H1 (cell line): ENCODE measurements around the gene NOX5. TPM values are rescaled to one million over a fixed set of nuclear protein-coding genes. Genes with fewer than 3 reads are reported as not detected.

ENCODE experiments used
- CTCF ChIA-PET: fragments of 300-600 bp; sonication (Branson Sonifier 250); formaldehyde crosslinking; loops from one replicate; lab custom pipeline; 2021; ENCODE audit not compliant: partially characterized antibody; lab: Charles Lee
- POLR2A ChIA-PET: fragments of 300-600 bp; sonication (Branson Sonifier 250); formaldehyde crosslinking; loops from one replicate; lab custom pipeline; 2021; ENCODE audit warnings: inconsistent platforms; ENCODE audit not compliant: partially characterized antibody; lab: Charles Lee
- DNase-seq, 2 experiments: peaks; one replicate each; pipeline versions ENCODE4 v3.0.0 to v3.0.0-alpha.2; 2010 to 2022; ENCODE audit warnings: low spot score in 2 of 2, low read depth in 1 of 2, mixed read lengths in 1 of 2
- FAIRE-seq: peaks from 2 replicates; lab custom pipeline; 2011; peaks lifted over from hg19 to GRCh38; lab: Jason Lieb, UNC
- H2AFZ ChIP-seq: 2 replicates; pipeline ENCODE4 v1.8.1; 2012; ENCODE audit warnings: low read length, inconsistent platforms
- H2AK5ac ChIP-seq: 2 replicates; pipeline ENCODE4 v1.6.1; 2013; ENCODE audit warnings: low read depth, low read length
- H2BK120ac ChIP-seq: replicated peaks from 2 replicates; pipeline ENCODE3; 2013; ENCODE audit warnings: low read depth, low read length, inconsistent platforms
- H2BK12ac ChIP-seq: 2 replicates; pipeline ENCODE4 v1.6.1; 2013; ENCODE audit warnings: low read depth, low read length
- H2BK15ac ChIP-seq: 2 replicates; pipeline ENCODE4 v1.6.1; 2013; ENCODE audit warnings: low read length
- H2BK20ac ChIP-seq: 2 replicates; pipeline ENCODE4 v1.6.1; 2013; ENCODE audit warnings: low read length
- H2BK5ac ChIP-seq: 2 replicates; pipeline ENCODE4 v1.6.1; 2013; ENCODE audit warnings: low read depth, low read length
- H3K14ac ChIP-seq: 2 replicates; pipeline ENCODE4 v1.6.1; 2013; ENCODE audit warnings: inconsistent platforms; ENCODE audit not compliant: insufficient read length
- H3K18ac ChIP-seq: 2 replicates; pipeline ENCODE4 v1.6.1; 2013; ENCODE audit warnings: low read length; ENCODE audit errors: extremely low read depth
- H3K23ac ChIP-seq: 2 replicates; pipeline ENCODE4 v1.6.1; 2013; ENCODE audit warnings: inconsistent platforms; ENCODE audit not compliant: insufficient read length
- H3K23me2 ChIP-seq: 2 replicates; pipeline ENCODE4 v1.6.1; 2013; ENCODE audit warnings: low read depth, low read length
- H3K27ac ChIP-seq: 2 replicates; pipeline ENCODE4 v1.6.1; 2011; ENCODE audit warnings: low read depth, low read length, inconsistent platforms
- H3K27me3 ChIP-seq, 4 experiments: replicated peaks in 1 of 4; 1 replicate in 1 of 4; 2 replicates in 3 of 4; pipeline versions ENCODE4 v1.6.1 to v1.8.1; 2011 to 2013; ENCODE audit warnings: low read length in 3 of 4, mild to moderate bottlenecking in 3 of 4, inconsistent platforms in 2 of 4, mixed read lengths in 2 of 4, moderate library complexity in 1 of 4; ENCODE audit not compliant: control insufficient read depth in 3 of 4, insufficient read depth in 3 of 4; ENCODE audit errors: extremely low read depth in 1 of 4
- H3K36me3 ChIP-seq, 4 experiments: 2 replicates each; pipeline versions ENCODE4 v1.6.1 to v1.8.1; 2011 to 2013; ENCODE audit warnings: mild to moderate bottlenecking in 4 of 4, low read length in 3 of 4, moderate library complexity in 2 of 4, control low read depth in 1 of 4, inconsistent platforms in 1 of 4; ENCODE audit not compliant: insufficient read depth in 4 of 4, control insufficient read depth in 2 of 4
- H3K4ac ChIP-seq: replicated peaks from 2 replicates; pipeline ENCODE3; 2013; ENCODE audit warnings: low read length, low read depth, mixed read lengths, inconsistent platforms; ENCODE audit not compliant: insufficient read length
- H3K4me1 ChIP-seq, 4 experiments: replicated peaks in 1 of 4; 1 replicate in 1 of 4; 2 replicates in 3 of 4; pipeline versions ENCODE4 v1.6.1 to v1.8.1; 2011 to 2013; ENCODE audit warnings: low read length in 3 of 4, inconsistent platforms in 2 of 4, mixed read lengths in 1 of 4; ENCODE audit not compliant: insufficient read depth in 4 of 4, control insufficient read depth in 3 of 4
- H3K4me2 ChIP-seq, 2 experiments: 2 replicates each; pipeline versions ENCODE4 v1.6.1 to v1.8.1; 2011 to 2013; ENCODE audit warnings: low read depth in 2 of 2, low read length in 2 of 2, control low read depth in 1 of 2, inconsistent platforms in 1 of 2, mild to moderate bottlenecking in 1 of 2; ENCODE audit not compliant: insufficient read depth in 1 of 2
- H3K4me3 ChIP-seq, 4 experiments: fragments of 200-600, 300-600 bp in 1 of 4; sonication (generic), shearing (Covaris generic), sonication (Bioruptor Twin) in 1 of 4; 2 replicates each; pipeline versions ENCODE4 v1.5.1 to v1.8.1; 2011 to 2016; ENCODE audit warnings: low read length in 4 of 4, low read depth in 3 of 4, control low read depth in 2 of 4, inconsistent platforms in 2 of 4, mild to moderate bottlenecking in 2 of 4, mixed read lengths in 1 of 4, moderate library complexity in 1 of 4; ENCODE audit not compliant: insufficient read depth in 2 of 4; ENCODE audit errors: extremely low read depth in 1 of 4
- H3K56ac ChIP-seq: replicated peaks from 2 replicates; pipeline ENCODE3; 2013; ENCODE audit warnings: low read depth, mild to moderate bottlenecking, mixed read lengths, low read length, inconsistent platforms; ENCODE audit not compliant: insufficient read length
- H3K79me1 ChIP-seq: 2 replicates; pipeline ENCODE4 v1.6.1; 2013; ENCODE audit warnings: low read depth, low read length, control low read depth
- H3K79me2 ChIP-seq, 2 experiments: 2 replicates each; pipeline versions ENCODE4 v1.6.1 to v1.8.1; 2012 to 2013; ENCODE audit warnings: low read length in 2 of 2, mild to moderate bottlenecking in 2 of 2, inconsistent platforms in 1 of 2; ENCODE audit not compliant: insufficient read depth in 2 of 2, control insufficient read depth in 1 of 2
- H3K9ac ChIP-seq, 4 experiments: replicated peaks in 1 of 4; 1 replicate in 1 of 4; 2 replicates in 3 of 4; pipeline versions ENCODE4 v1.6.1 to v1.8.1; 2011 to 2013; ENCODE audit warnings: low read depth in 3 of 4, low read length in 3 of 4, control low read depth in 2 of 4, mild to moderate bottlenecking in 2 of 4, moderate library complexity in 2 of 4, inconsistent platforms in 1 of 4; ENCODE audit errors: extremely low read depth in 1 of 4
- H3K9me3 ChIP-seq, 2 experiments: 2 replicates each; pipeline versions ENCODE4 v1.6.1 to v1.8.1; 2012 to 2013; ENCODE audit warnings: mild to moderate bottlenecking in 2 of 2, moderate library complexity in 2 of 2, control low read depth in 1 of 2, inconsistent platforms in 1 of 2, low read depth in 1 of 2, low read length in 1 of 2, mixed read lengths in 1 of 2; ENCODE audit not compliant: insufficient read depth in 2 of 2
- H4K20me1 ChIP-seq, 2 experiments: replicated peaks in 1 of 2; 2 replicates each; pipeline versions ENCODE3 to v1.8.1; 2011 to 2013; ENCODE audit warnings: inconsistent platforms in 2 of 2, low read length in 2 of 2, mild to moderate bottlenecking in 1 of 2; ENCODE audit not compliant: insufficient read depth in 2 of 2, control insufficient read depth in 1 of 2
- H4K5ac ChIP-seq: 2 replicates; pipeline ENCODE4 v1.6.1; 2013; ENCODE audit warnings: low read length, low read depth, mixed read lengths, inconsistent platforms; ENCODE audit not compliant: insufficient read length
- H4K8ac ChIP-seq: 2 replicates; pipeline ENCODE4 v1.8.0; 2013; ENCODE audit warnings: mild to moderate bottlenecking, moderate library complexity, low read length, inconsistent platforms; ENCODE audit not compliant: insufficient read depth; ENCODE audit errors: extremely low read depth
- H4K91ac ChIP-seq: replicated peaks from 2 replicates; pipeline ENCODE3; 2013; ENCODE audit warnings: low read length, mixed read lengths, inconsistent platforms; ENCODE audit not compliant: insufficient read length
- BACH1 ChIP-seq: IDR thresholded peaks from 2 replicates; pipeline ENCODE4 v1.6.1; 2012; ENCODE audit warnings: low read length, improper control_type of control experiment
- CHD1 ChIP-seq: IDR thresholded peaks from 2 replicates; pipeline ENCODE4 v1.6.1; 2012; ENCODE audit warnings: low read depth, low read length, improper control_type of control experiment
- EP300 ChIP-seq, 2 experiments: IDR thresholded peaks; 1 replicate in 1 of 2; 2 replicates in 1 of 2; pipeline ENCODE4 v1.6.1; 2011 to 2012; ENCODE audit warnings: low read depth in 2 of 2, low read length in 2 of 2, mild to moderate bottlenecking in 2 of 2, borderline replicate concordance in 1 of 2, inconsistent platforms in 1 of 2, moderate library complexity in 1 of 2
- NANOG ChIP-seq: IDR thresholded peaks from 2 replicates; pipeline ENCODE4 v1.6.1; 2011; ENCODE audit warnings: low read length, low read depth, mild to moderate bottlenecking, inconsistent platforms; ENCODE audit not compliant: insufficient read depth, poor library complexity, severe bottlenecking
- NRF1 ChIP-seq: IDR thresholded peaks from 2 replicates; pipeline ENCODE4 v1.6.1; 2011; ENCODE audit warnings: mild to moderate bottlenecking, low read depth, low read length, improper control_type of control experiment
- SIRT6 ChIP-seq: IDR thresholded peaks from one replicate; pipeline ENCODE4 v1.7.1; 2012; ENCODE audit warnings: low read length, inconsistent platforms
- SIX5 ChIP-seq: IDR thresholded peaks from 2 replicates; pipeline ENCODE4 v1.6.1; 2011; ENCODE audit warnings: mild to moderate bottlenecking, low read depth, low read length
- SP2 ChIP-seq: IDR thresholded peaks from 2 replicates; pipeline ENCODE4 v1.6.1; 2012; ENCODE audit warnings: mild to moderate bottlenecking, low read length, inconsistent platforms
- WGBS, 2 experiments: shearing (Covaris generic) in 1 of 2; methylation state at CpG; one replicate each; pipeline versions ENCODE4 v1.1.6 to v1.1.7; 2013 to 2015; ENCODE audit warnings: low lambda C conversion rate in 2 of 2, mixed read lengths in 2 of 2, inconsistent platforms in 1 of 2, low coverage in 1 of 2, missing lambda C conversion rate in 1 of 2; ENCODE audit not compliant: insufficient replicate concordance in 2 of 2, insufficient coverage in 1 of 2, insufficient read length in 1 of 2; ENCODE audit errors: extremely low coverage in 1 of 2, missing lambda C conversion rate in 1 of 2; 5-methylcytosine and 5-hydroxymethylcytosine counted together
- polyA plus RNA-seq, 7 experiments: library from polyadenylated mRNA; depleted of rRNA in 3 of 7; stranded (reverse) in 5 of 7; unstranded in 2 of 7; fragments of >200 nt in 5 of 7; fragments of 200-250 nt in 2 of 7; gene quantifications; 1 replicate in 5 of 7; 2 replicates in 1 of 7; 4 replicates in 1 of 7; pipeline versions ENCODE4 v1.2.1 to v1.2.3, GENCODE V29; 2011 to 2013; ENCODE audit warnings: missing spikeins in 2 of 7, mixed read lengths in 2 of 7
- total RNA-seq: library from RNA; stranded (reverse); fragmentation: NEBNext Ultra II Directional; extraction: Animal tissue kit (Norgen Biotek cat#: 25700); gene quantifications from 2 replicates; pipeline ENCODE4 v1.2.1, GENCODE V29; 2021

NOX5 gene
- total and polyA plus RNA-seq, 2 of the 8 experiments (the other 6 are each of a cell fraction or from before 2014, with no cell fraction given), result under 0.01 TPM; not detected in 1

DNA sequence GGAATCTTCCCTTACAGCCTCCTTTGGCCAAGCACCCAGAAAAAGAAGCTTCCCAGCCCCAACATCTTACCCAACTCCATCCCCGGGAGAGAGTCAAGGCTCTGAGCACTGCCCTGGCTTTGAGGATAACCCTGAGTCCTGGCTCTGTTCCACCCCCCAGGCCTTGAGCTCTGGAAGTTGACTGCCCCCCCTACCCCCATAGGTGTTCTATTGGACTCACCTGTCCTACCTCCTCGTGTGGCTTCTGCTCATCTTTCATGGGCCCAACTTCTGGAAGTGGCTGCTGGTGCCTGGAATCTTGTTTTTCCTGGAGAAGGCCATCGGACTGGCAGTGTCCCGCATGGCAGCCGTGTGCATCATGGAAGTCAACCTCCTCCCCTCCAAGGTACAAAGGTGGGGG is 22.3 kb downstream of the NOX5 start:
- Histone ChIP-seq H3K23ac (no peak overlapping the region), H3K79me1 (no peaks in the 10 kb centered on the region), H3K4me3 (no peak overlapping the region), H3K9me3 (no peaks in the 10 kb centered on the region), H4K20me1 (no peaks in the 10 kb centered on the region), H3K27me3 (peaks cover 0 to 4% (median 1%) of the 10 kb centered on the region in 4 experiments; a peak in 3 of 7 replicates), H2BK20ac (no peak overlapping the region), H2BK15ac (no peak overlapping the region), H4K91ac (no peak overlapping the region), H3K36me3 (no peaks in the 10 kb centered on the region), H3K14ac (no peak overlapping the region), H3K23me2 (no peaks in the 10 kb centered on the region), H3K4ac (no peak overlapping the region), H3K79me2 (no peaks in the 10 kb centered on the region), H3K27ac (no peak overlapping the region), H3K18ac (no peak overlapping the region), H3K4me1 (0 out of 7 replicates have a peak, but pooled peaks cover 0 to 2% (median 0%) of the 10 kb centered on the region in 4 experiments), H4K5ac (no peak overlapping the region), H3K4me2 (no peak overlapping the region), H3K56ac (no peak overlapping the region), H2AFZ (no peak overlapping the region), H3K9ac (no peak overlapping the region), H2BK5ac (no peak overlapping the region), H2BK120ac (no peak overlapping the region), H2AK5ac (no peak overlapping the region), H2BK12ac (no peak overlapping the region), H4K8ac (no peak overlapping the region; the same call in 1 of the 2 replicates)
- TF ChIP-seq CHD1 (no peak), SIRT6 (no peak), SP2 (no peak), BACH1 (no peak), NRF1 (no peak), SIX5 (no peak), EP300 (IDR thresholded peaks at IDR 0.05; ENCODE audit: borderline replicate concordance in 1 of 2, low read depth in 2 of 2, low read length in 2 of 2) (no peak), NANOG (no peak)
- ChIA-PET POLR2A (no interaction called here), CTCF (interaction anchor here (0.6 to 2.2 kb wide), 8 partner anchors 9 to 352 kb away, joined by 3 to 10 read pairs (median 5); no protein-coding TSS in a partner anchor)
- DNase-seq, result no peak
- FAIRE-seq, result no peak
- WGBS, 2 experiments, result 86% methylated on average over 5 of the region's 5 CpGs; no CpG with 5 or more reads in 1 of the 2 experiments
